ENCODE results near the gene NCCRP1. TPM values are rescaled to one million over a fixed set of nuclear protein-coding genes. Genes with fewer than 3 reads are reported as not detected.

The NCCRP1 gene, protein sequence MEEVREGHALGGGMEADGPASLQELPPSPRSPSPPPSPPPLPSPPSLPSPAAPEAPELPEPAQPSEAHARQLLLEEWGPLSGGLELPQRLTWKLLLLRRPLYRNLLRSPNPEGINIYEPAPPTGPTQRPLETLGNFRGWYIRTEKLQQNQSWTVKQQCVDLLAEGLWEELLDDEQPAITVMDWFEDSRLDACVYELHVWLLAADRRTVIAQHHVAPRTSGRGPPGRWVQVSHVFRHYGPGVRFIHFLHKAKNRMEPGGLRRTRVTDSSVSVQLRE
- total RNA-seq: 6.0 and 6.8 TPM in 2 replicates

DNA sequence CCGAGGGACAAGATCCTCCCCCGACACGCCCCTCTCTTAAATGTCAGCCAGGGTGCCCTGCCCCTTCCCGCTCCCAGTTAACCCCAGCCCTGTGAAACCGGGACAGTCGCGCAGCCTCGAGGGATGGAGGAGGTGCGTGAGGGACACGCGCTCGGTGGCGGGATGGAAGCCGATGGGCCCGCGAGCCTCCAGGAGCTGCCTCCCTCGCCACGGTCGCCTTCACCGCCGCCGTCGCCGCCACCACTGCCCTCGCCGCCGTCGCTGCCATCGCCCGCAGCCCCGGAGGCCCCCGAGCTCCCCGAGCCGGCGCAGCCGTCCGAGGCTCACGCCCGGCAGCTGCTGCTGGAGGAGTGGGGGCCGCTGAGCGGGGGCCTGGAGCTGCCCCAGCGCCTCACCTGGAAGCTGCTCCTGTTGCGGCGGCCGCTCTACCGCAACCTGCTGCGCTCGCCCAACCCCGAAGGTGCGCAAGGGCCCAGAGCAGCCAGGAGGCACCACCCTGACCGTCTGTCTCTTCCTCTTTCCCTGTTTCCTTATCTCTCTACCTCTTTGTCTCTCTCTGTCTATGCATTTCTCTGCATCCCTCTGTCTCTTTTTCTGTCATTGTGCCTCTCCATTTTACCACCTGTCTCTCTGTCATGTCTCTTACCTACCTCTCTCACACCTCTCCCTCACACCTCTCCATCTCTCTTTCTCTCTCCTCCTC is at the start of gene NCCRP1:
NCCRP1 (plus strand) TSS at position 105 of the 703 bp plus-strand sequence; CDS start at position 124, 19 bp downstream.
- H3K4me3 ChIP-seq (ENCODE audit: low read depth, low read length): no peak within 1 kb of the TSS
- TF ChIP-seq, protein P1, sequence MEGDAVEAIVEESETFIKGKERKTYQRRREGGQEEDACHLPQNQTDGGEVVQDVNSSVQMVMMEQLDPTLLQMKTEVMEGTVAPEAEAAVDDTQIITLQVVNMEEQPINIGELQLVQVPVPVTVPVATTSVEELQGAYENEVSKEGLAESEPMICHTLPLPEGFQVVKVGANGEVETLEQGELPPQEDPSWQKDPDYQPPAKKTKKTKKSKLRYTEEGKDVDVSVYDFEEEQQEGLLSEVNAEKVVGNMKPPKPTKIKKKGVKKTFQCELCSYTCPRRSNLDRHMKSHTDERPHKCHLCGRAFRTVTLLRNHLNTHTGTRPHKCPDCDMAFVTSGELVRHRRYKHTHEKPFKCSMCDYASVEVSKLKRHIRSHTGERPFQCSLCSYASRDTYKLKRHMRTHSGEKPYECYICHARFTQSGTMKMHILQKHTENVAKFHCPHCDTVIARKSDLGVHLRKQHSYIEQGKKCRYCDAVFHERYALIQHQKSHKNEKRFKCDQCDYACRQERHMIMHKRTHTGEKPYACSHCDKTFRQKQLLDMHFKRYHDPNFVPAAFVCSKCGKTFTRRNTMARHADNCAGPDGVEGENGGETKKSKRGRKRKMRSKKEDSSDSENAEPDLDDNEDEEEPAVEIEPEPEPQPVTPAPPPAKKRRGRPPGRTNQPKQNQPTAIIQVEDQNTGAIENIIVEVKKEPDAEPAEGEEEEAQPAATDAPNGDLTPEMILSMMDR (IDR thresholded peaks at IDR 0.05; ENCODE audit: insufficient read depth, low read length, poor library complexity, severe bottlenecking): no peak
- H3K36me3 ChIP-seq (ENCODE audit: control insufficient read depth, insufficient read depth, low read length): no peaks in the 10 kb centered on the region
- DNase-seq (ENCODE audit: low read depth): no peak
- H3K27me3 ChIP-seq (ENCODE audit: control insufficient read depth, insufficient read depth, low read length): peaks cover 41% of the 10 kb centered on the region

DNA sequence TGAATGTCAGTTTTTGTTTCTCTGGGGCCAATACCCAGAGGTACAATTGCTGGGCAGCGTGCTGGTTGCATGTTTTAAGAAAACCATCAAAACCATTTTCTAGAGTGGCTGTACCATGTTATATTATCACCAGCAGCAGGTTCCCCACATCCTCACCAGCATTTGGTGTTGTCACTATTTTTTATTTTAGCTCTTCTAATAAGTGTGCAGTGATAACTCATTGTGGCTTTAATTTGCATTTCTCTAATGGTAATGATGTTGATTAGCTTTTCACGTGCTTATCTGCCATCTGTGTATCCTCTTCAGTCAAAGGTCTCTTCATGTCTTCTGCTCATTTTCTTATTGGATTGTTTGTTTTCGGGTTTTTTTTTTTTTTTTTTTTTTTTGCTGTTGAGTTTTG is 49.3 kb upstream of the NCCRP1 start:
- H3K27me3 ChIP-seq (ENCODE audit: control insufficient read depth, insufficient read depth, low read length): no peaks in the 10 kb centered on the region
- no peaks in the 10 kb centered on the region for H3K36me3 ChIP-seq (ENCODE audit: control insufficient read depth, insufficient read depth, low read length)
- no peak for DNase-seq (ENCODE audit: low read depth)
- H3K4me3 ChIP-seq (ENCODE audit: low read depth, low read length): no peak overlapping the region
- TF ChIP-seq, protein P1 (IDR thresholded peaks at IDR 0.05; ENCODE audit: insufficient read depth, low read length, poor library complexity, severe bottlenecking): no peak

DNA sequence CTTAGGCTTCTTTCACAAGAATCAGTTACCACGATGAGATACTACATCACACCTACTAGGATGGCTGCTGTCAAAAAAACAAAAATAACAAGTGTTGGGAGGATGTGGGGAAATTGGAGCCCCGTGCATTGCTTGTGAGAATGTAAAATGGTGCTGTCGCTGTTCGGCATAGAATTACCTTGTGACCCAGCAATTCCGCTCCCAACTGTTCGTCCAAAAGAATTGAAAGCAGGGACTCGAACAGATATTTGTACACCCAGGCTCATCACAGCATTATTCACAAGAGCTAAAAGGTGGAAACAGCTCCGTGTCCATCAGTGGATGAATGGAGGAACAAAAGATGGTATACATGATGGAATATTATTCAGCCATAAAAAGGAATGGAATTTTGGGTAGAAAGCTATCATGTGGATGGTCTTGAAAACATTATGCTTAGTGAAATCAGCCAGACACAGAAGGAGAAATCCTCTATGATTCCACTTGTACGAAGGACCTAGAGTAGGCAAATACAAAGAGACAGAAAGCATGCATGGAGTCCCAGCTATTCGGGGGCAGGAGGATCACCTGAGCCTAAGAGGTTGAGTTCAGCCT is 47.7 kb upstream of the NCCRP1 start:
- Histone ChIP-seq H3K36me3 (ENCODE audit: control insufficient read depth, insufficient read depth, low read length) (no peaks in the 10 kb centered on the region), H3K27me3 (ENCODE audit: control insufficient read depth, insufficient read depth, low read length) (no peaks in the 10 kb centered on the region), H3K4me3 (ENCODE audit: low read depth, low read length) (no peak overlapping the region)
- no peak for DNase-seq (ENCODE audit: low read depth)
- TF ChIP-seq, protein P1 (IDR thresholded peaks at IDR 0.05; ENCODE audit: insufficient read depth, low read length, poor library complexity, severe bottlenecking): no peak

DNA sequence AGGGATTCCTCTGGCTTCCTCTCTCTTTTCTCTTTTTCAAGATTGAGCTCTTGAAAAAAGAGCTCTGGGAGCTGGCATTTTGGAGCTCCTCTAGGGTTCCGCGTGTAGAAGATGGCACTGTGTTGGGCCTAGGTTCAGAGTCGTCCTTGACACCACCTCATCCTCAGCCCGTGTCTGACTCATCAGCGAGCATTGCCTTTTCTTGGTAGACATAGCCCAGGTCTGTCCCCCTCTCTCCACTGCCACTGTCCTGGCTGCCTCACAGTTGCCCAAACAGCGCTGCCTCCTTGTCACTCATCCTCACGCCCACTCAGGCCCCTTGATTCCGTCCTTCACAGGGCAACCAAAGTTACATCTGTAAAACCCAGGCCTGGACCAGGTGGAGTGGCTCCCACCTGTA is 46.5 kb upstream of the NCCRP1 start:
- DNase-seq (ENCODE audit: low read depth): no peak
- Histone ChIP-seq H3K4me3 (ENCODE audit: low read depth, low read length) (no peak overlapping the region), H3K36me3 (ENCODE audit: control insufficient read depth, insufficient read depth, low read length) (no peaks in the 10 kb centered on the region), H3K27me3 (ENCODE audit: control insufficient read depth, insufficient read depth, low read length) (no peaks in the 10 kb centered on the region)
- TF ChIP-seq, protein P1 (IDR thresholded peaks at IDR 0.05; ENCODE audit: insufficient read depth, low read length, poor library complexity, severe bottlenecking): no peak

DNA sequence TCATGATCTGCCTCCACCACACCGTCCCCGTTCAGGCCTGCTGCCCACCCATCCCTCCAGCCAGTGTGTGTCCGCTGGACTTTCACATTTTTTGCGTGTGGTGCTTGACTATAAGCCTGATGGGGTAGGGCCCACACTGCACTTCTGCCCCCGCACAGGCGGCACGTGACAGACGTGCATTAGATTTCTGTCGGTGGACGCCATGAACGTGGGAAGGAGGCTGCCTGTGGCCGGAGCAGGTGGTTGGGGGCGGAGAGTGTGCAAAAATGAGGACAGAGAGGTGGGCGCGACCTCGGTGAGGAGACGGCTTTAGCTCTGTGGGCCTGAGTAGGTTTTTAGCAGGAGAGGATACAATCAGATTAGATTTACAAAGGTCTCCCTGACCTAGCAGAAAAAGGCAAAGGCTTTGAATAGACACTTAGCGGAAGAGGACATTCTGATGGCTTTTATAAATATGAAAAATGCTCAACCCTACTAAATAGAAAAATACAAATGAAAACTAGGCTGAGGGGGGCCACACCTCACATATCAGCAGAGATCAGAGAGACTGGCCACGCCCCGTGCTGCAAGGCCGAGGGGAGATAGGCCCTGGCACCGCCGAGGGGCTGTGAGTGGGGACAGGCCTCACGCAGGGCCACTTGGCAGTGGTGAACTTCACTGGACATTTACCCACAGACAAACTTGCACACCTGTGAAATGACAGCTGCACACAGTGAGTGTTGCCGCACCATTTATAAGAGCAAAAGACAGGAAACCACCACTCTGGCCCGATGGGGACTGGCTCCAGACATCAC is 45.8 kb upstream of the NCCRP1 start:
- Histone ChIP-seq H3K4me3 (ENCODE audit: low read depth, low read length) (no peak overlapping the region), H3K36me3 (ENCODE audit: control insufficient read depth, insufficient read depth, low read length) (no peaks in the 10 kb centered on the region), H3K27me3 (ENCODE audit: control insufficient read depth, insufficient read depth, low read length) (no peaks in the 10 kb centered on the region)
- TF ChIP-seq, protein P1 (IDR thresholded peaks at IDR 0.05; ENCODE audit: insufficient read depth, low read length, poor library complexity, severe bottlenecking): no peak
- no peak for DNase-seq (ENCODE audit: low read depth)

All from kidney epithelial cell (primary cell).